H1 (cell line): ENCODE measurements around the gene PGD.

Experiments
- EGR1 ChIP-seq: IDR thresholded peaks from 2 replicates; pipeline ENCODE4 v1.6.1; 2011; ENCODE audit warnings: low read depth, low read length, borderline replicate concordance
- EZH2 ChIP-seq: fragments of 200-600 bp; sonication (generic); IDR thresholded peaks from 2 replicates; pipeline ENCODE4 v1.7.1; 2012; ENCODE audit warnings: low read depth, mild to moderate bottlenecking, moderate library complexity, low read length, inconsistent platforms; ENCODE audit not compliant: severe bottlenecking
- JUND ChIP-seq: IDR thresholded peaks from 2 replicates; pipeline ENCODE4 v1.6.1; 2011; ENCODE audit warnings: mild to moderate bottlenecking, improper control_type of control experiment, low read length
- MAFK ChIP-seq: IDR thresholded peaks from 2 replicates; pipeline ENCODE4 v1.6.1; 2012; ENCODE audit warnings: low read depth, mild to moderate bottlenecking, improper control_type of control experiment, low read length
- POLR2A ChIP-seq, 2 experiments: IDR thresholded peaks; 1 replicate in 1 of 2; 2 replicates in 1 of 2; pipeline ENCODE4 v1.6.1; 2011; ENCODE audit warnings: low read depth in 2 of 2, low read length in 2 of 2, mild to moderate bottlenecking in 2 of 2; ENCODE audit errors: control extremely low read depth in 1 of 2
- RNF2 ChIP-seq: fragments of 200-900, 300-1000 bp; sonication (generic); IDR thresholded peaks from 2 replicates; pipeline ENCODE4 v1.7.1; 2016; ENCODE audit warnings: borderline replicate concordance, low read depth, mild to moderate bottlenecking, antibody characterized with exemption, low read length; ENCODE audit not compliant: poor library complexity, severe bottlenecking; ENCODE audit errors: missing control alignments
- RXRA ChIP-seq: IDR thresholded peaks from 2 replicates; pipeline ENCODE4 v1.6.1; 2011; ENCODE audit warnings: low read depth, mild to moderate bottlenecking, low read length, moderate library complexity; ENCODE audit not compliant: insufficient read depth
- SUZ12 ChIP-seq: fragments of 200-600 bp; sonication (generic); IDR thresholded peaks from 2 replicates; pipeline ENCODE4 v1.6.1; 2012; ENCODE audit warnings: mild to moderate bottlenecking, inconsistent platforms, low read length, moderate library complexity, mixed read lengths
- TEAD4 ChIP-seq: IDR thresholded peaks from 2 replicates; pipeline ENCODE4 v1.6.1; 2012; ENCODE audit warnings: low read depth, low read length, inconsistent platforms, mixed read lengths
- TF ChIP-seq, protein P1 (sequence below), 3 experiments: IDR thresholded peaks; 1 replicate in 2 of 3; 2 replicates in 1 of 3; pipeline versions ENCODE4 v1.5.1 to v1.6.1; 2011; ENCODE audit warnings: low read length in 3 of 3, mild to moderate bottlenecking in 3 of 3, inconsistent platforms in 2 of 3, low read depth in 1 of 3, moderate library complexity in 1 of 3; ENCODE audit not compliant: insufficient read depth in 1 of 3; ENCODE audit errors: control extremely low read depth in 1 of 3
- TF ChIP-seq, protein P2 (sequence below): IDR thresholded peaks from 2 replicates; pipeline ENCODE4 v1.6.1; 2012; ENCODE audit warnings: inconsistent platforms

GRCh38 chr1:10456048-10456447 is 57.2 kb downstream of the PGD start:
- TF ChIP-seq SUZ12 (no peak), RXRA (no peak), JUND (no peak), TEAD4 (no peak), MAFK (no peak), RNF2 (no peak), POLR2A (IDR thresholded peaks at IDR 0.05; ENCODE audit: control extremely low read depth in 1 of 2, low read depth in 2 of 2, low read length in 2 of 2) (no peak), EGR1 (no peak), EZH2 (no peak)
- TF ChIP-seq, protein P1, sequence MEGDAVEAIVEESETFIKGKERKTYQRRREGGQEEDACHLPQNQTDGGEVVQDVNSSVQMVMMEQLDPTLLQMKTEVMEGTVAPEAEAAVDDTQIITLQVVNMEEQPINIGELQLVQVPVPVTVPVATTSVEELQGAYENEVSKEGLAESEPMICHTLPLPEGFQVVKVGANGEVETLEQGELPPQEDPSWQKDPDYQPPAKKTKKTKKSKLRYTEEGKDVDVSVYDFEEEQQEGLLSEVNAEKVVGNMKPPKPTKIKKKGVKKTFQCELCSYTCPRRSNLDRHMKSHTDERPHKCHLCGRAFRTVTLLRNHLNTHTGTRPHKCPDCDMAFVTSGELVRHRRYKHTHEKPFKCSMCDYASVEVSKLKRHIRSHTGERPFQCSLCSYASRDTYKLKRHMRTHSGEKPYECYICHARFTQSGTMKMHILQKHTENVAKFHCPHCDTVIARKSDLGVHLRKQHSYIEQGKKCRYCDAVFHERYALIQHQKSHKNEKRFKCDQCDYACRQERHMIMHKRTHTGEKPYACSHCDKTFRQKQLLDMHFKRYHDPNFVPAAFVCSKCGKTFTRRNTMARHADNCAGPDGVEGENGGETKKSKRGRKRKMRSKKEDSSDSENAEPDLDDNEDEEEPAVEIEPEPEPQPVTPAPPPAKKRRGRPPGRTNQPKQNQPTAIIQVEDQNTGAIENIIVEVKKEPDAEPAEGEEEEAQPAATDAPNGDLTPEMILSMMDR (IDR thresholded peaks at IDR 0.05; ENCODE audit: control extremely low read depth in 1 of 3, insufficient read depth in 1 of 3, low read depth in 1 of 3, low read length in 3 of 3) = peak; percentile 33 to 54 (median 42); a peak in 3 of 4 replicates
- TF ChIP-seq, protein P2, sequence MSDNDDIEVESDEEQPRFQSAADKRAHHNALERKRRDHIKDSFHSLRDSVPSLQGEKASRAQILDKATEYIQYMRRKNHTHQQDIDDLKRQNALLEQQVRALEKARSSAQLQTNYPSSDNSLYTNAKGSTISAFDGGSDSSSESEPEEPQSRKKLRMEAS = no peak
